ENCODE measurements around the gene BRPF3. TPM values are rescaled to one million over a fixed set of nuclear protein-coding genes. Genes with fewer than 3 reads are reported as not detected.
"Not testable (repeated sequence)": the region's sequence is repeated elsewhere in the genome, so short reads cannot be mapped to it uniquely, and the experiment has no call there.

The BRPF3 gene
- polyA plus RNA-seq, 1 donor, result 52.3 TPM

DNA sequence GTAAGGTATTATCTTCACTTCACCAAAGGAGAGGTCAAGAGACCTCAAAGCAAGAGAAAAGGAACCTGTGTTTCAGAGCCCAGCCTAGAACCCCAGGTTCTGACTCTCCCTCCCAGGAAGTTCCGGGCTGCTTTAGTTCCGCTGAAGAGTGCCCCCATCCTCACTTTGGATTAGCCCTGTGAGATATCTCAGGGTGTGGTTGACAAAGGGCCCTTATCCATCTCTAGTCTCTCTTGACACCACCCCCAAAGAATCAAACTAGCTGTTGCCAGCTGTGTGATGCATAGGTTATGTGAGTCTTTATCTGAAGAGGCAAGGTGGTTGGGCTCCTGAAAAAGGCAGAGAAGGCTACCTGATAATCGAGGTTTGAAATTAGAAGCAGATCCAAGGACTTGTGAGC is 20.6 kb downstream of the BRPF3 start:
- 80% methylated on average over 1 of the region's 3 CpGs for WGBS (ENCODE audit: insufficient coverage, low lambda C conversion rate)
- Histone ChIP-seq H3K36me3 (ENCODE audit: control insufficient read depth, insufficient read depth, low read length) (peaks cover 77% of the 10 kb centered on the region), H3K9me3 (ENCODE audit: control insufficient read depth, low read depth, low read length) (no peaks in the 10 kb centered on the region), H3K27ac (ENCODE audit: low read length) (peak overlapping the region; percentile 75), H3K4me1 (ENCODE audit: control insufficient read depth, insufficient read depth, low read length) (peaks cover 61% of the 10 kb centered on the region), H3K27me3 (ENCODE audit: control insufficient read depth, insufficient read depth, low read length) (no peaks in the 10 kb centered on the region), H3K4me3 (ENCODE audit: low read length) (no peak overlapping the region)
- DNase-seq, result no peak

DNA sequence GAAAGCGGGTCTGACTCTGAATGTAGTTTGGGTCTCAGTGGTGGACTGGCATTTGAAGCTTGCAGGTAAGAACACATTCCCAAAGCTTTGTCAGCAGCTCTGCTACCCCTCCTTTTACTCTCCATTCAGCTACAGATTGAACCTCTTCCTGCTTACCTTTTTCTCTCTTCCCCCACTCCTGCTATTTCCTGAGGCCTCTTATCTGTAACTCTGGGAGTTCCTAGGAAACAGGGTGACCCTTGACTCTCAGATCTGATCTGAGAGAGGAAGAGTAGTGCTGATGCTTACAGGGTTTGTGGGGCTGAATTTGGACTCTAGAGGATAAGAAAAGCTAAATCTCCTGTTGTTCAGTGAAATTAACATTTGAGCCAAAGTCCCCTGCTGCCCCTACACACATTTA is 21.4 kb downstream of the BRPF3 start:
- Histone ChIP-seq H3K9me3 (ENCODE audit: control insufficient read depth, low read depth, low read length) (no peaks in the 10 kb centered on the region), H3K4me3 (ENCODE audit: low read length) (no peak overlapping the region), H3K27ac (ENCODE audit: low read length) (peak overlapping the region; percentile 75), H3K36me3 (ENCODE audit: control insufficient read depth, insufficient read depth, low read length) (peaks cover 80% of the 10 kb centered on the region), H3K4me1 (ENCODE audit: control insufficient read depth, insufficient read depth, low read length) (peaks cover 68% of the 10 kb centered on the region), H3K27me3 (ENCODE audit: control insufficient read depth, insufficient read depth, low read length) (no peaks in the 10 kb centered on the region)
- WGBS (ENCODE audit: insufficient coverage, low lambda C conversion rate), result no CpG with 5 or more reads among the region's 1 CpG
- peak; percentile 33 to 70 for DNase-seq

DNA sequence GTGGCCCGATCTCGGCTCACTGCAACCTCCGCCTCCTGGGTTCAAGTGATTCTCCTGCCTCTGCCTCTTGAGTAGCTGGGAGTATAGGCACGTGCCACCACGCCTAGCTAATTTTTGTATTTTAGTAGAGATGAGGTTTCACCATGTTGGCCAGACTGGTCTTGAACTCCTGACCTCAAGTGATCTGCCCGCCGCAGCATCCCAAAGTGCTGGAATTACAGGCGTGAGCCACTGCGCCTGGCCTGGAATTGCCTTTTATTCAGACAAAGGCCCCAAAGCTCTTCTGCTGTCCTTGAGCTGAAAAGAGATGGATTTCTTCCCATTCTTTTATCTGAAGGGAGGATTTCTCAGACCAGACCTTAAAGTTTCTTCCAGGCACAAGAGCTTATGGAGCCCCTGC is 22.0 kb downstream of the BRPF3 start:
- Histone ChIP-seq H3K4me1 (ENCODE audit: control insufficient read depth, insufficient read depth, low read length) (peaks cover 73% of the 10 kb centered on the region), H3K27ac (ENCODE audit: low read length) (peak overlapping the region; percentile 87), H3K36me3 (ENCODE audit: control insufficient read depth, insufficient read depth, low read length) (peaks cover 77% of the 10 kb centered on the region)
- H3K9me3 ChIP-seq (ENCODE audit: control insufficient read depth, low read depth, low read length); DNase-seq; H3K27me3 ChIP-seq (ENCODE audit: control insufficient read depth, insufficient read depth, low read length); H3K4me3 ChIP-seq (ENCODE audit: low read length): not testable (repeated sequence)
- no CpG with 5 or more reads among the region's 9 CpGs for WGBS (ENCODE audit: insufficient coverage, low lambda C conversion rate)

DNA sequence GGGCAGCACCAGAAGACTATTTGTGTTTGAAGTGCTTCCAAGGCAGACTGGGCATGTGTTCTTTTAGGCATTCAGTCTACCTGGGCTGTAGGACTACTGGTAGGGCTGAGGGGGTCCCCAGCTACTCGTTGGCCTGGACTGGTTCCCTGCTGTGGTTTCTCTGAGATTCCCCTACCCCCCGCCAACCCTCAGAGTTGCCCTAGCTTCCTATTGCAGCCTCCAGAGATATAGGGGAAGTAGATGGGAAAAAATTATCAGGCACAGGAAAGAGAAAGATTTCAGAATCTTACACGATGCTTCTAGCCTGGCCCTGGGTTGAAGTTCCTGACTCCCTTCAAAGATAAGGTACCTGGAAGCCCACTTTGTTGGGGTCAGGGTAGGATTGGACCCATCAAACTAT is 22.5 kb downstream of the BRPF3 start:
- WGBS (ENCODE audit: insufficient coverage, low lambda C conversion rate), result no CpG with 5 or more reads among the region's 3 CpGs
- Histone ChIP-seq H3K9me3 (ENCODE audit: control insufficient read depth, low read depth, low read length) (no peaks in the 10 kb centered on the region), H3K27ac (ENCODE audit: low read length) (peak overlapping the region; percentile 87), H3K27me3 (ENCODE audit: control insufficient read depth, insufficient read depth, low read length) (no peaks in the 10 kb centered on the region), H3K4me1 (ENCODE audit: control insufficient read depth, insufficient read depth, low read length) (peaks cover 76% of the 10 kb centered on the region), H3K4me3 (ENCODE audit: low read length) (no peak overlapping the region), H3K36me3 (ENCODE audit: control insufficient read depth, insufficient read depth, low read length) (peaks cover 77% of the 10 kb centered on the region)
- peak in 1 of 2 donors; percentile 12 for DNase-seq

- H3K9me3 ChIP-seq (ENCODE audit: control insufficient read depth, low read depth, low read length), result no peaks in the 10 kb centered on the region
- WGBS (ENCODE audit: insufficient coverage, low lambda C conversion rate), result no CpG with 5 or more reads among the region's 4 CpGs
- H3K27me3 ChIP-seq (ENCODE audit: control insufficient read depth, insufficient read depth, low read length), result no peaks in the 10 kb centered on the region
- H3K36me3 ChIP-seq (ENCODE audit: control insufficient read depth, insufficient read depth, low read length), result peaks cover 76% of the 10 kb centered on the region
- DNase-seq, result peak; percentile 57 to 79
- no peak overlapping the region for H3K4me3 ChIP-seq (ENCODE audit: low read length)
- H3K27ac ChIP-seq (ENCODE audit: low read length), result peak overlapping the region; percentile 87
- peaks cover 86% of the 10 kb centered on the region for H3K4me1 ChIP-seq (ENCODE audit: control insufficient read depth, insufficient read depth, low read length)
Measured at GRCh38 chr6:36220226-36220625, 23.7 kb downstream of the BRPF3 start.

GRCh38 chr6:36221674-36222073 is 25.1 kb downstream of the BRPF3 start:
- Histone ChIP-seq H3K4me1 (ENCODE audit: control insufficient read depth, insufficient read depth, low read length) (peaks cover 94% of the 10 kb centered on the region), H3K27ac (ENCODE audit: low read length) (peak overlapping the region; percentile 87), H3K27me3 (ENCODE audit: control insufficient read depth, insufficient read depth, low read length) (no peaks in the 10 kb centered on the region), H3K4me3 (ENCODE audit: low read length) (no peak overlapping the region), H3K9me3 (ENCODE audit: control insufficient read depth, low read depth, low read length) (no peaks in the 10 kb centered on the region), H3K36me3 (ENCODE audit: control insufficient read depth, insufficient read depth, low read length) (peaks cover 63% of the 10 kb centered on the region)
- WGBS (ENCODE audit: insufficient coverage, low lambda C conversion rate), result no CpG with 5 or more reads among the region's 2 CpGs
- DNase-seq, result no peak

GRCh38 chr6:36222924-36223323 is 26.4 kb downstream of the BRPF3 start:
- H3K4me1 ChIP-seq (ENCODE audit: control insufficient read depth, insufficient read depth, low read length), result peaks cover 90% of the 10 kb centered on the region
- H3K27me3 ChIP-seq (ENCODE audit: control insufficient read depth, insufficient read depth, low read length), result no peaks in the 10 kb centered on the region
- no peaks in the 10 kb centered on the region for H3K9me3 ChIP-seq (ENCODE audit: control insufficient read depth, low read depth, low read length)
- DNase-seq, result peak in 1 of 2 donors; percentile 43
- peak overlapping the region; percentile 16 for H3K27ac ChIP-seq (ENCODE audit: low read length)
- WGBS (ENCODE audit: insufficient coverage, low lambda C conversion rate), result no CpG with 5 or more reads among the region's 4 CpGs
- peaks cover 51% of the 10 kb centered on the region for H3K36me3 ChIP-seq (ENCODE audit: control insufficient read depth, insufficient read depth, low read length)
- no peak overlapping the region for H3K4me3 ChIP-seq (ENCODE audit: low read length)

GRCh38 chr6:36223706-36224105 is 27.2 kb downstream of the BRPF3 start:
- Histone ChIP-seq H3K9me3 (ENCODE audit: control insufficient read depth, low read depth, low read length) (no peaks in the 10 kb centered on the region), H3K36me3 (ENCODE audit: control insufficient read depth, insufficient read depth, low read length) (peaks cover 51% of the 10 kb centered on the region), H3K27ac (ENCODE audit: low read length) (no peak overlapping the region), H3K4me1 (ENCODE audit: control insufficient read depth, insufficient read depth, low read length) (peaks cover 90% of the 10 kb centered on the region), H3K4me3 (ENCODE audit: low read length) (no peak overlapping the region), H3K27me3 (ENCODE audit: control insufficient read depth, insufficient read depth, low read length) (no peaks in the 10 kb centered on the region)
- no CpG with 5 or more reads among the region's 1 CpG for WGBS (ENCODE audit: insufficient coverage, low lambda C conversion rate)
- DNase-seq, result no peak

GRCh38 chr6:36224918-36225461 is 28.4 kb downstream of the BRPF3 start:
- Histone ChIP-seq H3K9me3 (ENCODE audit: control insufficient read depth, low read depth, low read length) (no peaks in the 10 kb centered on the region), H3K27ac (ENCODE audit: low read length) (peak overlapping the region; percentile 60), H3K4me1 (ENCODE audit: control insufficient read depth, insufficient read depth, low read length) (peaks cover 89% of the 10 kb centered on the region), H3K4me3 (ENCODE audit: low read length) (no peak overlapping the region), H3K27me3 (ENCODE audit: control insufficient read depth, insufficient read depth, low read length) (no peaks in the 10 kb centered on the region), H3K36me3 (ENCODE audit: control insufficient read depth, insufficient read depth, low read length) (peaks cover 51% of the 10 kb centered on the region)
- no CpG with 5 or more reads among the region's 5 CpGs for WGBS (ENCODE audit: insufficient coverage, low lambda C conversion rate)
- DNase-seq, result no peak

DNA sequence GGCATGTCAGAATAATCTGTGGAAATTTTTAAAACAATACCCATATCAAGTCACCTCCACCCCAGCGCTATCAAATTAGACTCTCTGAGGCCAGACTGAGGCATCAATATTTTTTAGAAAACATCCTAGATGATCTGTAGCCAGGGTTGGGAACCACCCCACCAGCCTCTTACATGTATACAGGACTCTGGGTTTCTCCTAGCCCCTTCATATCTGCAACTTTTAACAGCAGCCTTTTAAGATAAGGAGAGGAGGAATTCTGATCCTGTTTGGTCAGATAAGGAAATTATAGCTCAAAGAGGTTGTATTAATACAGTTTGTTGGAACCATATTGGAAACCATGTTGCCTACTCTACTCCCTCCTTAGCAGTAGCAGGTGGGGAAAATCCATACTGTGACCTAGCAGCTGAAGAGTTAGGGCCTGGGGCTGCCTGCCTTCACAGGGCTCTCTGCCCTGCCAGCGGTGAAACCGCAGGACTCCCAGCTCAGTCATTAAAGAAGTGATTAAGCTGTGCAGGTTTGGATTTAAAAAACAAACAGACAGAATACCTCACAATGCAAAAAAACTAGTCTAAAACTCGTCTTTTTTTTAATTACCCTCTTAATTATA is 30.0 kb downstream of the BRPF3 start:
- Histone ChIP-seq H3K27ac (ENCODE audit: low read length) (peak overlapping the region; percentile 60), H3K27me3 (ENCODE audit: control insufficient read depth, insufficient read depth, low read length) (no peaks in the 10 kb centered on the region), H3K36me3 (ENCODE audit: control insufficient read depth, insufficient read depth, low read length) (peaks cover 65% of the 10 kb centered on the region), H3K4me1 (ENCODE audit: control insufficient read depth, insufficient read depth, low read length) (peaks cover 82% of the 10 kb centered on the region), H3K9me3 (ENCODE audit: control insufficient read depth, low read depth, low read length) (no peaks in the 10 kb centered on the region), H3K4me3 (ENCODE audit: low read length) (no peak overlapping the region)
- WGBS (ENCODE audit: insufficient coverage, low lambda C conversion rate), result 40% methylated on average over 2 of the region's 4 CpGs
- no peak for DNase-seq

All from large intestine (tissue), 3 donors.